ENCODE measurements around the gene CRISPLD2. TPM values are rescaled to one million over a fixed set of nuclear protein-coding genes. Genes with fewer than 3 reads are reported as not detected.
A peak's percentile ranks its signal among the peaks of the same experiment; 100 is the strongest.

The CRISPLD2 gene
- total RNA-seq, 3 donors from 2014 or later, result 94.7 to 386 (median 216) TPM

DNA sequence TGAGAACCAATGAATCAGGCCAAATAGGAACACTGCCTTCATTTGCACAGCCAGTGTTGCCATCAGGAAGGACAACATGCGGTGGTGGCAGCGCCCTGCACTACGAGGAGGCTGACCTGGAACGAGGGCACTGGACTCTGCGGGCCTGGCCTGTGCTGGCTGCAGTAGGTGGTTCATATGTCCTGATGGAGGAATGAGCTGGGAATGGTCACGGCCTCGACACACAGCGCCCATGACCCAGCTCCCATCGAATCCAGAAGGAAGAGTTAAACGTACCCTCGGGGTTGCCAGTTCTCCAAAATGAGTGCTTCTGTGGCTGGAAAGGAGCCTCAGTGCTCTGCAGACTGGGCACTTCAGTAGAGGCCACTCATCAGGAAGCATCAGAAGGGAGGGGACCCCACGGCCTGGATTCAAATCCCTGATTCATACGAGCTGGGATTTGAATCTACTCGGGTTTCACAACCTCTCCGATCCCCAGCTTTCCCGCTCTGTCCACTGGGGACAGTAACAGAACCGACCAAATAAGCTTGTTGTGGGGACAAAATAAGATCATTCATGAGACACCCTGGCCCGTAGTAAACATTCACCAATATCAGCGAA, 106.1 kb downstream of the CRISPLD2 start:
- TF ChIP-seq, protein P1, sequence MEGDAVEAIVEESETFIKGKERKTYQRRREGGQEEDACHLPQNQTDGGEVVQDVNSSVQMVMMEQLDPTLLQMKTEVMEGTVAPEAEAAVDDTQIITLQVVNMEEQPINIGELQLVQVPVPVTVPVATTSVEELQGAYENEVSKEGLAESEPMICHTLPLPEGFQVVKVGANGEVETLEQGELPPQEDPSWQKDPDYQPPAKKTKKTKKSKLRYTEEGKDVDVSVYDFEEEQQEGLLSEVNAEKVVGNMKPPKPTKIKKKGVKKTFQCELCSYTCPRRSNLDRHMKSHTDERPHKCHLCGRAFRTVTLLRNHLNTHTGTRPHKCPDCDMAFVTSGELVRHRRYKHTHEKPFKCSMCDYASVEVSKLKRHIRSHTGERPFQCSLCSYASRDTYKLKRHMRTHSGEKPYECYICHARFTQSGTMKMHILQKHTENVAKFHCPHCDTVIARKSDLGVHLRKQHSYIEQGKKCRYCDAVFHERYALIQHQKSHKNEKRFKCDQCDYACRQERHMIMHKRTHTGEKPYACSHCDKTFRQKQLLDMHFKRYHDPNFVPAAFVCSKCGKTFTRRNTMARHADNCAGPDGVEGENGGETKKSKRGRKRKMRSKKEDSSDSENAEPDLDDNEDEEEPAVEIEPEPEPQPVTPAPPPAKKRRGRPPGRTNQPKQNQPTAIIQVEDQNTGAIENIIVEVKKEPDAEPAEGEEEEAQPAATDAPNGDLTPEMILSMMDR (IDR thresholded peaks at IDR 0.05), result no peak
- TF ChIP-seq POLR2A (IDR thresholded peaks at IDR 0.05), result no peak
- no peak for TF ChIP-seq POLR2AphosphoS5 (IDR thresholded peaks at IDR 0.05)
- peaks cover 0 to 3% of the 10 kb centered on the region in 2 donors for H3K4me1 ChIP-seq
- intact Hi-C loops (cut with DNase I; ENCODE audit: low total_unique reads), result no loop called here

DNA sequence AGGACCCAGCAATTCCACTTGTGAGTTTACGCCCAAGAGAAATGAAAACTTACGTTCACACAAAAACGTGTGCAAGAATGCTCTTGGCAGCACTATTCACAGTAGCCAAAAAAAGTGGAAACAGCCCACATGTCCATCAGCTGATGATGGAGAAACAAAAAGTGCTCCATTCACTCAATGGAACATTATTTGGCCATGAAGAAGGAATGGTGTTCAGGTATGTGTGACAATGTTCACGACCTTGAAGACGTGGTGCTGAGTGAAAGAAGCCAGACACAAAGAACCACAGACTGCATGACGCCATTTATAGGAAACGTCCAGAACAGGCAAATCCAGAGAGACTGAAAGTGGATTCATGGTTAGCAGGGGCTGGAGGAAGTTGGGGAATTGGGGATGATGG, 106.7 kb downstream of the CRISPLD2 start:
- Histone ChIP-seq H3K27me3 (no peaks in the 10 kb centered on the region), H3K9me3 (no peaks in the 10 kb centered on the region), H3K4me3 (no peak overlapping the region), H3K27ac (no peak overlapping the region), H3K4me1 (peaks cover 0 to 3% of the 10 kb centered on the region in 2 donors), H3K36me3 (no peaks in the 10 kb centered on the region)
- no peak for DNase-seq (ENCODE audit: low spot score in 2 of 2)
- no peak for TF ChIP-seq POLR2A (IDR thresholded peaks at IDR 0.05)
- intact Hi-C loops (cut with DNase I; ENCODE audit: low total_unique reads), result no loop called here

More for the DNA sequence above, 106.1 kb downstream of the CRISPLD2 start:
- Histone ChIP-seq H3K9me3 (no peaks in the 10 kb centered on the region), H3K27me3 (no peaks in the 10 kb centered on the region), H3K36me3 (no peaks in the 10 kb centered on the region), H3K4me3 (no peak overlapping the region), H3K27ac (no peak overlapping the region)
- DNase-seq (ENCODE audit: low spot score in 2 of 2), result no peak

DNA sequence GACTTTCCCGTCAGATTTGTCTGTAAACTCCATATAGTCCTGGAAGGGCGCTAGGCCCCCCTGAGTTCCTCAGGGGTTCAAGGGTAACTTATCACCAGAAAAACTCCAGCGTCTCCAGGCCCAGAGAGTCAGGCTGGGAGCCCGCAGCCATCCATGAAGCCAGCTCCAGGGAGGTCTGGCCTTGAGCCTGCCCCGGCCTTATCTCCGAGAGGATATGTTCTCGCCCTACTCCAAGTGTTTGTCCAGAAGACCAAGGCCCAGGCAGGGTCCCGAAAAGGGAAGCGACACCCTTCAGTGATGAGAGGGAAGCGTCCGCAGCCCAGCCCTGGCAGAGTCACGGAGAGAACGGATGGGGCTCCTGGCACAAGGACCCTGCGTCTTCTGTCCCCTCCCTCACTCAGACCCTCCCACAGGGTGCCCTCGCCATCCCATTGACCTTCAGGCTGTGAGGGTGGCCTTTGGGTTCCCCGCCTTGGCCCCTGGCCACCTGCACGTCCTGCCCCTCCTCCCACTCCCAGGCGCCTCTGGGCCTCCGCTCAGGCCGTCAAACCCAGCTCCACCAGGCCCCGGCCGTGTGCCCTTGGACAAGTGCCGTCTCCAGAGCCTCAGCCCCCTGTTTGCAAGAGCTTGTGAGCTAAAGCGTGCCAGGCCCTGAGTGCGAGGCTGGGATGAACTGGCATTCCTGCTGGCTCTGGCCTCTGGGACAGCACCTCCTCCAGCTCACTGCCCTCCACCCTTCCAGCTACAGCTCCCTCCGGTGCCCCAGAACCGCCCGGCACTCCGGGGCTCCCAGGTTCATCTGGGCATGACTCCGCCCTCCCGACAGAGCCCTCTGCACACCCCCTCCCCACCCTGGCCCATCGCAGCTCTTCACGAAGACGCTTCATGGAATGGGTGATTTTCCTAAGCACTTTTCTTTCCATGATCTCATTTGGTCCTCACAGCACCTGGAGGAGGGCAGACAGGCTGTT, 108.1 kb downstream of the CRISPLD2 start:
- no peaks in the 10 kb centered on the region for H3K36me3 ChIP-seq
- peaks cover 0 to under 1% of the 10 kb centered on the region in 2 donors for H3K4me1 ChIP-seq
- no peak for DNase-seq (ENCODE audit: low spot score in 2 of 2)
- H3K4me3 ChIP-seq, result no peak overlapping the region
- peak overlapping the region in 1 of 2 donors; percentile 25 for H3K27ac ChIP-seq
- TF ChIP-seq, protein P1 (IDR thresholded peaks at IDR 0.05), result no peak
- no peak for TF ChIP-seq POLR2AphosphoS5 (IDR thresholded peaks at IDR 0.05)
- no peak for TF ChIP-seq POLR2A (IDR thresholded peaks at IDR 0.05)
- H3K27me3 ChIP-seq, result no peaks in the 10 kb centered on the region
- intact Hi-C loops (cut with DNase I; ENCODE audit: low total_unique reads), result no loop called here
- H3K9me3 ChIP-seq, result no peaks in the 10 kb centered on the region

DNA sequence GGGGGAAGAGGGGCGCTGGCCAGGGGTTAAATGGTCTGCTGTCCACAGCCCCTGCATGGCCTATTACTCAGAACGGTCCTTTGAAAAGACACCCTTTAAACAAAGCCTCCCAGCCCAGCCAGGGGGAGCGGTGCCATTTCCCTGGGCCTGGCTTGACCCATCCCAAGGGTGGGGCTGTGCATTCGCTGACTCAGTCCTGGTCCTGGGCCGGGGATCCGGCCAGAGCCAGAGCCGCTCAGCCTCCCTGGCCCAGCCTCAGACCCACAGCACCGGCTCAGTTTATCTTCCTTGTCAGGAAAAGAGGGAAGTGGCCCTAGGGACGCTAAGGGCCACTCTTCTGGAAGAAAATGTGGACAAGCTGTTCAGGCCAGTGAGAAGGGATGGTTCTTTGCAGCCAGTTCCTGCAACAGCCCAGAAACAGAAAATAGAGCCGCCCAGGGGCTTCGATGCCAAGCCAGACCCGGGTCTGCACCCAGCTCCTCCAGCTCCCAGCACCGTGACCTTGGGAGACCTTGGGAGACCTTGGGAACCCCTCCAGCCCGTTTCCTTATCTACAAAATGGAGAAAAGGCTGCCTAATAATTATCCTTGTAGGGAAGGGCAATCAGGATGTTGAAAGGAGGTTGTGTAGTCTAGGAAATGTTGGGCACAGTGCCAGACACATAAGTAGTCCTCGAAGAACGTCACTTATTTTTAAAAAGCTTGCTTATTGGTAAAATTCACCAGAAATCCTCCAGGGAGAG, 109.1 kb downstream of the CRISPLD2 start:
- intact Hi-C loops (cut with DNase I; ENCODE audit: low total_unique reads), result no loop called here
- H3K27me3 ChIP-seq, result no peaks in the 10 kb centered on the region
- no peak for DNase-seq (ENCODE audit: low spot score in 2 of 2)
- no peaks in the 10 kb centered on the region for H3K36me3 ChIP-seq
- TF ChIP-seq, protein P1 (IDR thresholded peaks at IDR 0.05), result no peak
- TF ChIP-seq POLR2AphosphoS5 (IDR thresholded peaks at IDR 0.05), result peak in 2 of 3 donors; percentile 18 to 35
- H3K4me1 ChIP-seq, result no peaks in the 10 kb centered on the region
- H3K27ac ChIP-seq, result peak overlapping the region in 1 of 2 donors; percentile 54
- no peaks in the 10 kb centered on the region for H3K9me3 ChIP-seq
- no peak overlapping the region for H3K4me3 ChIP-seq

DNA sequence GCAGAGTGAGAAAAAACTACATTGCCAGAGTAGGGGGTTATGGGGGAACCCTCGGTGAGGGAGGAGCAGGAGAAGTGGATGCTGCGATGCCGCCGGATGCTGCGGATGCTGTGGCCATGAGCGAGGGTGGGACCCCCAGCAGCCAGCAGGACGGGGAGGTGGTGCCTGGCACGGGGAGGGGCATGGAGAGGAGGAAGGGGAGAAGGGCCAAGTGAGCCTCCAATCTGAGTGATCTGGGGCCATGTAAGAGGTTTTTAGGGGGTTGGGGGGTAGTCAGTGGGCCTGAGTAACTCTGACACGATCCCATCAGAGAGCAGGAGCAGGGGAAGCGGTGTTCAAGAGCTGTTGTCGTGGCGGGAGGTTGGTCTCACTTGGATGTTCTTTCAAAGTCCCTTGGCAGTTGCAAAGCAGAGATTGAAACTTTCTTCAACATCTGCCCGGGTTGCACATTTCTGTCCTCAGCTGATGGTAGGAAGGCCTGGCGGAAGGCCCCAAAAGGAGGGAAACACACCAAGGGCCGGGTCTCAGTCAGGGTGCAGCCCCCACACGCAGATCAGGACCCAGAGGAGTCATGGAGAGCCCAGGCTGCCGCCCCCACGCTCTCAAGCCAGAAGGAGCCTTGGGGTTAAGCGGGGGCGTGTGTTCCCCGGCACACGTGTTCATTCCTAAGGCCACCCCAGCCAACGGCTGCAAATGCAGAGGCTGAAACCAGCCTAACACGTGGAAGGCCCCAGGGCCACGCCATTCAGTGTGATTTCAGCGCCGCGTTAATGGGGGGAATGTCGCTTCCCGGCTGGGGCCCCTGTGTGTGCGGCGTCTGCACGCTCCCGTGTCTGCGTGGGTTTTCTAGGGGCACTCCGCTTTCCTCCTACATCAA, 109.9 kb downstream of the CRISPLD2 start:
- Histone ChIP-seq H3K27ac (peak overlapping the region in 1 of 2 donors; percentile 54), H3K27me3 (no peaks in the 10 kb centered on the region), H3K4me1 (no peaks in the 10 kb centered on the region), H3K4me3 (no peak overlapping the region), H3K9me3 (no peaks in the 10 kb centered on the region), H3K36me3 (no peaks in the 10 kb centered on the region)
- no peak for DNase-seq (ENCODE audit: low spot score in 2 of 2)
- intact Hi-C loops (cut with DNase I; ENCODE audit: low total_unique reads), result loop anchor here (10.0 kb wide), 1 partner anchor 435 kb away; no protein-coding TSS in a partner anchor
- TF ChIP-seq, protein P1 (IDR thresholded peaks at IDR 0.05), result no peak
- TF ChIP-seq POLR2A (IDR thresholded peaks at IDR 0.05) (no peak), POLR2AphosphoS5 (IDR thresholded peaks at IDR 0.05) (peak in 1 of 3 donors; percentile 23)
